ENCODE measurements around the gene LDLRAD3. TPM values are rescaled to one million over a fixed set of nuclear protein-coding genes. Genes with fewer than 3 reads are reported as not detected.
A peak's percentile ranks its signal among the peaks of the same experiment; 100 is the strongest.

LDLRAD3 gene
- total RNA-seq, 1 experiment from 2014 or later = 28.1 TPM

DNA sequence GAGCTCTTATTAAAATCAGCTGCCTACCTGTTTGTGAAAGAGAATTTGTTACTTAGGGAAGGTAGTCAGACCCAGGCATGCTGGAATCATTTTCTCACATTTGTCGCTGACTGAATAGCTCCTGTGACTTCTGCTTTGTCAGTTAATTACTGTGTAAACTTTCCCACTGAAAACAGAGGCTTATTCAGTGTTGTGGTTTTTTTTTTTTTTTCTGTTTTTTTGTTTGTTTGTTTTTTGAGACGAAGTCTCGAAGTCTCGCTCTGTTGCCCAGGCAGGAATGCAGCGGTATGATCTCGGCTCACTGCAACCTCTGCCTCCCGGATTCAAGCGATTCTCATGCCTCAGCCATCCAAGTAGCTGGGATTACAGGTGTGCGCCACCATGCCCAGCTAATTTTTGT is 5.6 kb upstream of the LDLRAD3 start:
- no peak for DNase-seq (ENCODE audit: low read depth, low spot score)
- Histone ChIP-seq H3K27me3 (ENCODE audit: control insufficient read depth, insufficient read depth, low read length) (no peaks in the 10 kb centered on the region), H3K27ac (ENCODE audit: low read length) (no peak overlapping the region), H3K36me3 (ENCODE audit: control insufficient read depth, insufficient read depth, low read length) (no peaks in the 10 kb centered on the region), H3K4me3 (ENCODE audit: low read depth in 2 of 2, low read length in 2 of 2) (no peak overlapping the region), H3K4me1 (ENCODE audit: control insufficient read depth, insufficient read depth, low read length) (peaks cover 10% of the 10 kb centered on the region), H3K9me3 (ENCODE audit: control insufficient read depth, insufficient read depth, low read depth, low read length) (no peaks in the 10 kb centered on the region)
- BruUV-seq (replicated peaks) = no TSS peak
- POLR2A ChIA-PET = no interaction called here
- CTCF ChIA-PET = interaction anchor here (1.3 kb wide), 1 partner anchor 116 kb away, joined by 6 read pairs; no protein-coding TSS in a partner anchor
- ATAC-seq = peak; percentile 43; the same call in 1 of the 2 replicates
- intact Hi-C loops (cut with micrococcal nuclease; ENCODE audit: unreplicated experiment) = no loop called here
- in situ Hi-C loops (cut with HindIII; ENCODE audit: low pct_unique_long_range_greater_than_20kb, low sequenced_read_pairs) = no loop called here
- no peak for TF ChIP-seq TCF7L2 (IDR thresholded peaks at IDR 0.05; ENCODE audit: low read depth, low read length)
- TF ChIP-seq, protein P1, sequence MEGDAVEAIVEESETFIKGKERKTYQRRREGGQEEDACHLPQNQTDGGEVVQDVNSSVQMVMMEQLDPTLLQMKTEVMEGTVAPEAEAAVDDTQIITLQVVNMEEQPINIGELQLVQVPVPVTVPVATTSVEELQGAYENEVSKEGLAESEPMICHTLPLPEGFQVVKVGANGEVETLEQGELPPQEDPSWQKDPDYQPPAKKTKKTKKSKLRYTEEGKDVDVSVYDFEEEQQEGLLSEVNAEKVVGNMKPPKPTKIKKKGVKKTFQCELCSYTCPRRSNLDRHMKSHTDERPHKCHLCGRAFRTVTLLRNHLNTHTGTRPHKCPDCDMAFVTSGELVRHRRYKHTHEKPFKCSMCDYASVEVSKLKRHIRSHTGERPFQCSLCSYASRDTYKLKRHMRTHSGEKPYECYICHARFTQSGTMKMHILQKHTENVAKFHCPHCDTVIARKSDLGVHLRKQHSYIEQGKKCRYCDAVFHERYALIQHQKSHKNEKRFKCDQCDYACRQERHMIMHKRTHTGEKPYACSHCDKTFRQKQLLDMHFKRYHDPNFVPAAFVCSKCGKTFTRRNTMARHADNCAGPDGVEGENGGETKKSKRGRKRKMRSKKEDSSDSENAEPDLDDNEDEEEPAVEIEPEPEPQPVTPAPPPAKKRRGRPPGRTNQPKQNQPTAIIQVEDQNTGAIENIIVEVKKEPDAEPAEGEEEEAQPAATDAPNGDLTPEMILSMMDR (IDR thresholded peaks at IDR 0.05) = no peak
- no peak for TF ChIP-seq SIN3A (IDR thresholded peaks at IDR 0.05; ENCODE audit: borderline replicate concordance, insufficient read depth, low read depth, low read length)
- TF ChIP-seq, protein P2, sequence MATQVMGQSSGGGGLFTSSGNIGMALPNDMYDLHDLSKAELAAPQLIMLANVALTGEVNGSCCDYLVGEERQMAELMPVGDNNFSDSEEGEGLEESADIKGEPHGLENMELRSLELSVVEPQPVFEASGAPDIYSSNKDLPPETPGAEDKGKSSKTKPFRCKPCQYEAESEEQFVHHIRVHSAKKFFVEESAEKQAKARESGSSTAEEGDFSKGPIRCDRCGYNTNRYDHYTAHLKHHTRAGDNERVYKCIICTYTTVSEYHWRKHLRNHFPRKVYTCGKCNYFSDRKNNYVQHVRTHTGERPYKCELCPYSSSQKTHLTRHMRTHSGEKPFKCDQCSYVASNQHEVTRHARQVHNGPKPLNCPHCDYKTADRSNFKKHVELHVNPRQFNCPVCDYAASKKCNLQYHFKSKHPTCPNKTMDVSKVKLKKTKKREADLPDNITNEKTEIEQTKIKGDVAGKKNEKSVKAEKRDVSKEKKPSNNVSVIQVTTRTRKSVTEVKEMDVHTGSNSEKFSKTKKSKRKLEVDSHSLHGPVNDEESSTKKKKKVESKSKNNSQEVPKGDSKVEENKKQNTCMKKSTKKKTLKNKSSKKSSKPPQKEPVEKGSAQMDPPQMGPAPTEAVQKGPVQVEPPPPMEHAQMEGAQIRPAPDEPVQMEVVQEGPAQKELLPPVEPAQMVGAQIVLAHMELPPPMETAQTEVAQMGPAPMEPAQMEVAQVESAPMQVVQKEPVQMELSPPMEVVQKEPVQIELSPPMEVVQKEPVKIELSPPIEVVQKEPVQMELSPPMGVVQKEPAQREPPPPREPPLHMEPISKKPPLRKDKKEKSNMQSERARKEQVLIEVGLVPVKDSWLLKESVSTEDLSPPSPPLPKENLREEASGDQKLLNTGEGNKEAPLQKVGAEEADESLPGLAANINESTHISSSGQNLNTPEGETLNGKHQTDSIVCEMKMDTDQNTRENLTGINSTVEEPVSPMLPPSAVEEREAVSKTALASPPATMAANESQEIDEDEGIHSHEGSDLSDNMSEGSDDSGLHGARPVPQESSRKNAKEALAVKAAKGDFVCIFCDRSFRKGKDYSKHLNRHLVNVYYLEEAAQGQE (IDR thresholded peaks at IDR 0.05; ENCODE audit: insufficient read depth in 1 of 2, low read depth in 2 of 2, low read length in 1 of 2) = no peak
- no peak for TF ChIP-seq POLR2AphosphoS5 (IDR thresholded peaks at IDR 0.05; ENCODE audit: low read depth, low read length)

DNA sequence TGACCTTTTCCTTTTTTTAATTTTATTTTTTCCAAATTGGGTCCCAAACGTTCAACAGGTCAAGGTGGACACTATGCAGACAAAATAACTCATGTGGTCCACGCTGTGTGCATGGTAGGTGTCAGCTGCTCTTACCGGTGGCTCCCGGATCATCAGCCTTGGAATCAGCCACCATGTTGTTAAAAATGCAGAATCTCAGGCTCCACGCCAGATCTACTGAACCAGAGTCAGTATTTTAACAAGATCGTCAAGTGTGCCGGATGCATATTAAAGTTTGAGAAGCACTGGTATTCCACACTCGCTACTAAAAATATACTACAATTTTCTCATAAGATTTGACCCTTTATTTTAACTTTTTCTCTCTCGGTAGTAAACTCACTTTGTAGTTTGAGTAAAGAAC is 553 bp upstream of the LDLRAD3 start:
- ChIA-PET CTCF (no interaction called here), POLR2A (no interaction called here)
- no TSS peak for BruUV-seq (replicated peaks)
- Histone ChIP-seq H3K4me1 (ENCODE audit: control insufficient read depth, insufficient read depth, low read length) (peaks cover 29% of the 10 kb centered on the region), H3K4me3 (ENCODE audit: low read depth in 2 of 2, low read length in 2 of 2) (peak overlapping the region; percentile 59 to 85), H3K27ac (ENCODE audit: low read length) (peak overlapping the region; percentile 93), H3K27me3 (ENCODE audit: control insufficient read depth, insufficient read depth, low read length) (no peaks in the 10 kb centered on the region), H3K9me3 (ENCODE audit: control insufficient read depth, insufficient read depth, low read depth, low read length) (no peaks in the 10 kb centered on the region), H3K36me3 (ENCODE audit: control insufficient read depth, insufficient read depth, low read length) (no peaks in the 10 kb centered on the region)
- ATAC-seq (no peak), DNase-seq (ENCODE audit: low read depth, low spot score) (no peak)
- in situ Hi-C loops (cut with HindIII; ENCODE audit: low pct_unique_long_range_greater_than_20kb, low sequenced_read_pairs) (no loop called here), intact Hi-C loops (cut with micrococcal nuclease; ENCODE audit: unreplicated experiment) (loop anchor here (10.0 kb wide), 1 partner anchor 119 kb away; no protein-coding TSS in a partner anchor)
- TF ChIP-seq TCF7L2 (IDR thresholded peaks at IDR 0.05; ENCODE audit: low read depth, low read length) (no peak), SIN3A (IDR thresholded peaks at IDR 0.05; ENCODE audit: borderline replicate concordance, insufficient read depth, low read depth, low read length) (no peak), POLR2AphosphoS5 (IDR thresholded peaks at IDR 0.05; ENCODE audit: low read depth, low read length) (no peak)
- TF ChIP-seq, protein P1 (IDR thresholded peaks at IDR 0.05) = no peak
- TF ChIP-seq, protein P2 (IDR thresholded peaks at IDR 0.05; ENCODE audit: insufficient read depth in 1 of 2, low read depth in 2 of 2, low read length in 1 of 2) = no peak

All from Panc1 (cell line).